Measurements from ENCODE around the gene SAMD4A.

DNA sequence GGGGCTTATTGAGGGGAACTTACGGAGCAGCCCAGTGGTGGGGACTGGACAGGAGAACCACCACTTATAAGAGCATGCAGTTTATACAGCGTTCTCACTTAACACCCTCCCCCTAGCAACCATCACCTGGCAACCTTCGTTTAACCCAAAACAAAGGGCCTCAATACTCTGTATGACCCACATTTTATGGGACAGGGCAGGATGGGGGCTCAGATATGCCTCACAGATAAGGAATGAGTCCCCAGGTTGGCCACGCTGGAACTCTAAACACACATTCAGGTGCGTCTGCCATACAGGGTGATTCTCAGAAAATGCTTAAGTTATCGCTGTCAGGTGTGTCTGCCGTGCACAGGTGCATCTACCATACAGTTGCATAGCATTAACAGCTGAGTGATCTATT is 236.5 kb downstream of the SAMD4A start:
- TF ChIP-seq, protein P1, sequence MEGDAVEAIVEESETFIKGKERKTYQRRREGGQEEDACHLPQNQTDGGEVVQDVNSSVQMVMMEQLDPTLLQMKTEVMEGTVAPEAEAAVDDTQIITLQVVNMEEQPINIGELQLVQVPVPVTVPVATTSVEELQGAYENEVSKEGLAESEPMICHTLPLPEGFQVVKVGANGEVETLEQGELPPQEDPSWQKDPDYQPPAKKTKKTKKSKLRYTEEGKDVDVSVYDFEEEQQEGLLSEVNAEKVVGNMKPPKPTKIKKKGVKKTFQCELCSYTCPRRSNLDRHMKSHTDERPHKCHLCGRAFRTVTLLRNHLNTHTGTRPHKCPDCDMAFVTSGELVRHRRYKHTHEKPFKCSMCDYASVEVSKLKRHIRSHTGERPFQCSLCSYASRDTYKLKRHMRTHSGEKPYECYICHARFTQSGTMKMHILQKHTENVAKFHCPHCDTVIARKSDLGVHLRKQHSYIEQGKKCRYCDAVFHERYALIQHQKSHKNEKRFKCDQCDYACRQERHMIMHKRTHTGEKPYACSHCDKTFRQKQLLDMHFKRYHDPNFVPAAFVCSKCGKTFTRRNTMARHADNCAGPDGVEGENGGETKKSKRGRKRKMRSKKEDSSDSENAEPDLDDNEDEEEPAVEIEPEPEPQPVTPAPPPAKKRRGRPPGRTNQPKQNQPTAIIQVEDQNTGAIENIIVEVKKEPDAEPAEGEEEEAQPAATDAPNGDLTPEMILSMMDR (IDR thresholded peaks at IDR 0.05; ENCODE audit: insufficient read depth, low read length), result no peak
- TF ChIP-seq, protein P2, sequence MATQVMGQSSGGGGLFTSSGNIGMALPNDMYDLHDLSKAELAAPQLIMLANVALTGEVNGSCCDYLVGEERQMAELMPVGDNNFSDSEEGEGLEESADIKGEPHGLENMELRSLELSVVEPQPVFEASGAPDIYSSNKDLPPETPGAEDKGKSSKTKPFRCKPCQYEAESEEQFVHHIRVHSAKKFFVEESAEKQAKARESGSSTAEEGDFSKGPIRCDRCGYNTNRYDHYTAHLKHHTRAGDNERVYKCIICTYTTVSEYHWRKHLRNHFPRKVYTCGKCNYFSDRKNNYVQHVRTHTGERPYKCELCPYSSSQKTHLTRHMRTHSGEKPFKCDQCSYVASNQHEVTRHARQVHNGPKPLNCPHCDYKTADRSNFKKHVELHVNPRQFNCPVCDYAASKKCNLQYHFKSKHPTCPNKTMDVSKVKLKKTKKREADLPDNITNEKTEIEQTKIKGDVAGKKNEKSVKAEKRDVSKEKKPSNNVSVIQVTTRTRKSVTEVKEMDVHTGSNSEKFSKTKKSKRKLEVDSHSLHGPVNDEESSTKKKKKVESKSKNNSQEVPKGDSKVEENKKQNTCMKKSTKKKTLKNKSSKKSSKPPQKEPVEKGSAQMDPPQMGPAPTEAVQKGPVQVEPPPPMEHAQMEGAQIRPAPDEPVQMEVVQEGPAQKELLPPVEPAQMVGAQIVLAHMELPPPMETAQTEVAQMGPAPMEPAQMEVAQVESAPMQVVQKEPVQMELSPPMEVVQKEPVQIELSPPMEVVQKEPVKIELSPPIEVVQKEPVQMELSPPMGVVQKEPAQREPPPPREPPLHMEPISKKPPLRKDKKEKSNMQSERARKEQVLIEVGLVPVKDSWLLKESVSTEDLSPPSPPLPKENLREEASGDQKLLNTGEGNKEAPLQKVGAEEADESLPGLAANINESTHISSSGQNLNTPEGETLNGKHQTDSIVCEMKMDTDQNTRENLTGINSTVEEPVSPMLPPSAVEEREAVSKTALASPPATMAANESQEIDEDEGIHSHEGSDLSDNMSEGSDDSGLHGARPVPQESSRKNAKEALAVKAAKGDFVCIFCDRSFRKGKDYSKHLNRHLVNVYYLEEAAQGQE (IDR thresholded peaks at IDR 0.05; ENCODE audit: insufficient replicate concordance, low read depth), result no peak

All from HL-60 (cell line).